ENCODE measurements around the gene SLC6A20. TPM values are rescaled to one million over a fixed set of nuclear protein-coding genes. Genes with fewer than 3 reads are reported as not detected.

The SLC6A20 gene
- total RNA-seq, 4 donors from 2014 or later = 62.9 to 106 (median 88.3) TPM; not detected in 1

DNA sequence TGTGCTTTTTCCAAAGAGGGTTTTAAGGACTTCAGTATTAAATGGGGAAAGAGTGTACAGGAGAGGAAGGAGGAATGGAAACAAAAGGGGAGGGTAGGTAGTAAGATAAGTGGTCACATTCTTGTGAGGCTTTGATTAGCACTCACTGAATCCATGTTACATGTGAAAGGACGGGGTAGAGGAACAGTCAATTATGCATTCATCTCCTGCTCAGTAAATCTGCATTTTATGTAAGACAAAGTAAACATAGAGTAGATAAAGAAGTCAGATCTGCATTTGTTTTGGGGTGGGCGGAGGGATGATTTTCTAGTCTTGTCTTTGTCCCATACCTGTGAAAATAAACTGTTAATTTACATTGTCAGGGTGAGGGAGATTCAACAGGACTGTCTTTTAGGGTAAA, 56.3 kb downstream of the SLC6A20 start:
- Histone ChIP-seq H3K4me3 (no peak overlapping the region), H3K9me3 (no peaks in the 10 kb centered on the region), H3K4me1 (no peaks in the 10 kb centered on the region), H3K36me3 (peaks cover 3 to 76% (median 12%) of the 10 kb centered on the region in 3 donors), H3K27ac (no peak overlapping the region), H3K27me3 (no peaks in the 10 kb centered on the region)
- TF ChIP-seq, protein P1, sequence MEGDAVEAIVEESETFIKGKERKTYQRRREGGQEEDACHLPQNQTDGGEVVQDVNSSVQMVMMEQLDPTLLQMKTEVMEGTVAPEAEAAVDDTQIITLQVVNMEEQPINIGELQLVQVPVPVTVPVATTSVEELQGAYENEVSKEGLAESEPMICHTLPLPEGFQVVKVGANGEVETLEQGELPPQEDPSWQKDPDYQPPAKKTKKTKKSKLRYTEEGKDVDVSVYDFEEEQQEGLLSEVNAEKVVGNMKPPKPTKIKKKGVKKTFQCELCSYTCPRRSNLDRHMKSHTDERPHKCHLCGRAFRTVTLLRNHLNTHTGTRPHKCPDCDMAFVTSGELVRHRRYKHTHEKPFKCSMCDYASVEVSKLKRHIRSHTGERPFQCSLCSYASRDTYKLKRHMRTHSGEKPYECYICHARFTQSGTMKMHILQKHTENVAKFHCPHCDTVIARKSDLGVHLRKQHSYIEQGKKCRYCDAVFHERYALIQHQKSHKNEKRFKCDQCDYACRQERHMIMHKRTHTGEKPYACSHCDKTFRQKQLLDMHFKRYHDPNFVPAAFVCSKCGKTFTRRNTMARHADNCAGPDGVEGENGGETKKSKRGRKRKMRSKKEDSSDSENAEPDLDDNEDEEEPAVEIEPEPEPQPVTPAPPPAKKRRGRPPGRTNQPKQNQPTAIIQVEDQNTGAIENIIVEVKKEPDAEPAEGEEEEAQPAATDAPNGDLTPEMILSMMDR (IDR thresholded peaks at IDR 0.05) = no peak
- no peak for TF ChIP-seq POLR2A (IDR thresholded peaks at IDR 0.05)
- DNase-seq = no peak

- H3K36me3 ChIP-seq = peaks cover 9 to 89% (median 12%) of the 10 kb centered on the region in 3 donors
These were observed 59.1 kb downstream of the SLC6A20 start for GRCh38 chr3:45737234-45737633.

DNA sequence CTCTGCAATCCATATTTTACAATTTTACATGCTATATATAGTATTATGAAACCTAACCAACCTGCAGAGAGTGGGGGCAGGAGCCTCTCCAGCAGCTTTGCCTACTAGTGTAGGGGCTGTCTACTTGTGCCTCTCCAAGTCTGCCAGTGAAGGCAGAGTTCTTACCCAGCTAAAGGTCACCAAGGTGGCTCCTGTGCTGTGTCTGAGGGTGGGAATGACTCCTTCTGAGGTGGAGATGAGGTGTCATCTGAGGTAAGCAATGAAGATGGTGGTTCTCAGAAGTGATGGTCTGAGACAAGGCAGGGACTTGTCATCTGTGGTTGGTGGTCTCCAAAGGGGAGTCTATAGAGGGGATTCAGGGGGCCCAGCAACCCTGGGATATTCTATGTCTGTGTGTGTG, 59.6 kb downstream of the SLC6A20 start:
- no peak for TF ChIP-seq POLR2A (IDR thresholded peaks at IDR 0.05)
- DNase-seq = no peak
- Histone ChIP-seq H3K27me3 (no peaks in the 10 kb centered on the region), H3K4me3 (no peak overlapping the region), H3K9me3 (no peaks in the 10 kb centered on the region), H3K27ac (no peak overlapping the region), H3K36me3 (peaks cover 9 to 94% (median 12%) of the 10 kb centered on the region in 3 donors), H3K4me1 (no peaks in the 10 kb centered on the region)

More at GRCh38 chr3:45737234-45737633, 59.1 kb downstream of the SLC6A20 start:
- TF ChIP-seq POLR2A (IDR thresholded peaks at IDR 0.05) = no peak
- TF ChIP-seq, protein P1 (IDR thresholded peaks at IDR 0.05) = no peak
- no peaks in the 10 kb centered on the region for H3K9me3 ChIP-seq
- no peak overlapping the region for H3K27ac ChIP-seq
- no peak for DNase-seq
- H3K4me1 ChIP-seq = no peaks in the 10 kb centered on the region
- H3K4me3 ChIP-seq = no peak overlapping the region
- H3K27me3 ChIP-seq = no peaks in the 10 kb centered on the region

GRCh38 chr3:45730409-45731154, 65.8 kb downstream of the SLC6A20 start:
- Histone ChIP-seq H3K9me3 (no peaks in the 10 kb centered on the region), H3K27me3 (no peaks in the 10 kb centered on the region), H3K4me1 (no peaks in the 10 kb centered on the region), H3K27ac (no peak overlapping the region), H3K36me3 (peaks cover 0 to 74% (median 6%) of the 10 kb centered on the region in 3 donors), H3K4me3 (no peak overlapping the region)
- no peak for TF ChIP-seq POLR2A (IDR thresholded peaks at IDR 0.05)
- TF ChIP-seq, protein P1 (IDR thresholded peaks at IDR 0.05) = no peak
- no peak for DNase-seq

DNA sequence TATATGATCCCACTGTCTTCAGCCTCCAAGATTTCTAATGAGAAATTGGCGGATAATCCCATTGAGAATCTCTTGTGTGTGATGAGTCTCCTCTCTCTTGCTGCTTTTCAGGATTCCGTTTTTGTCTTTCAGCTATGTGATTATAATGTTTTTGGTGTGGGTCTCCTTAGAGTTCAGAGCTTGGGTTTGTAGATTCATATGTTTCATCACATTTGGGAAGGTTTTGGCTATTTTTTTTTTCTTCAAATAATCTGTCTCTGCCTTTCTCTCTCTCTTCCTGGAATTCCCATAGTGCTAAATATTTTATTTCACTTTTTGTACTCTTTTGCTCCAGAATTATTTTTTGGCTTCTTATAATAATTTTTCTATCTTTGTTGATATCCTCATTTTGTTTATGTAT, 66.7 kb downstream of the SLC6A20 start:
- DNase-seq = no peak
- Histone ChIP-seq H3K9me3 (no peaks in the 10 kb centered on the region), H3K27me3 (no peaks in the 10 kb centered on the region), H3K27ac (no peak overlapping the region), H3K36me3 (peaks cover 0 to 69% (median 6%) of the 10 kb centered on the region in 3 donors), H3K4me1 (no peaks in the 10 kb centered on the region), H3K4me3 (no peak overlapping the region)
- TF ChIP-seq POLR2A (IDR thresholded peaks at IDR 0.05) = no peak
- TF ChIP-seq, protein P1 (IDR thresholded peaks at IDR 0.05) = no peak

GRCh38 chr3:45724911-45725310, 71.4 kb downstream of the SLC6A20 start:
- Histone ChIP-seq H3K4me1 (no peaks in the 10 kb centered on the region), H3K27me3 (no peaks in the 10 kb centered on the region), H3K4me3 (no peak overlapping the region), H3K27ac (no peak overlapping the region), H3K9me3 (no peaks in the 10 kb centered on the region), H3K36me3 (peaks cover 0 to 42% (median 0%) of the 10 kb centered on the region in 3 donors)
- no peak for TF ChIP-seq POLR2A (IDR thresholded peaks at IDR 0.05)
- TF ChIP-seq, protein P1 (IDR thresholded peaks at IDR 0.05) = no peak
- DNase-seq = no peak

Measured in Peyer's patch (tissue), 4 donors.